ENCODE results near the gene NUP107.

NUP107 gene

GRCh38 chr12:68641138-68641537 is 45.6 kb upstream of the NUP107 start:
- TF ChIP-seq CTCF (IDR thresholded peaks at IDR 0.05), result no peak
- no peaks in the 10 kb centered on the region for H3K27me3 ChIP-seq
- H3K4me1 ChIP-seq, result peaks cover 0 to 92% (median 29%) of the 10 kb centered on the region in 4 donors
- no peak overlapping the region for H3K27ac ChIP-seq
- H3K9me3 ChIP-seq, result no peaks in the 10 kb centered on the region
- H3K36me3 ChIP-seq, result no peaks in the 10 kb centered on the region
- DNase-seq, result no peak
- intact Hi-C loops (cut with DNase I; ENCODE audit: low total_unique reads), result no loop called here
- H3K4me3 ChIP-seq, result no peak overlapping the region

- H3K36me3 ChIP-seq, result peaks cover 11 to 17% (median 15%) of the 10 kb centered on the region in 3 donors
- intact Hi-C loops (cut with DNase I; ENCODE audit: low total_unique reads), result no loop called here
- no peak overlapping the region for H3K4me3 ChIP-seq
- no peak for TF ChIP-seq CTCF (IDR thresholded peaks at IDR 0.05)
- peaks cover 0 to 86% (median 7%) of the 10 kb centered on the region in 4 donors for H3K4me1 ChIP-seq
- no peaks in the 10 kb centered on the region for H3K27me3 ChIP-seq
- H3K27ac ChIP-seq, result no peak overlapping the region
- no peaks in the 10 kb centered on the region for H3K9me3 ChIP-seq
- no peak for DNase-seq
Observed at GRCh38 chr12:68646484-68646883, 40.3 kb upstream of the NUP107 start.

GRCh38 chr12:68647507-68647906 is 39.3 kb upstream of the NUP107 start:
- intact Hi-C loops (cut with DNase I; ENCODE audit: low total_unique reads), result no loop called here
- TF ChIP-seq CTCF (IDR thresholded peaks at IDR 0.05), result no peak
- H3K27me3 ChIP-seq, result no peaks in the 10 kb centered on the region
- H3K27ac ChIP-seq, result no peak overlapping the region
- peaks cover 0 to 78% (median 5%) of the 10 kb centered on the region in 4 donors for H3K4me1 ChIP-seq
- no peak for DNase-seq
- H3K9me3 ChIP-seq, result no peaks in the 10 kb centered on the region
- peaks cover 20 to 25% (median 22%) of the 10 kb centered on the region in 3 donors for H3K36me3 ChIP-seq
- no peak overlapping the region for H3K4me3 ChIP-seq

- Histone ChIP-seq H3K9me3 (no peaks in the 10 kb centered on the region), H3K27me3 (no peaks in the 10 kb centered on the region), H3K27ac (no peak overlapping the region), H3K36me3 (peaks cover 27 to 31% (median 29%) of the 10 kb centered on the region in 3 donors), H3K4me3 (no peak overlapping the region), H3K4me1 (peaks cover 0 to 72% (median 5%) of the 10 kb centered on the region in 4 donors)
- no peak for DNase-seq
- intact Hi-C loops (cut with DNase I; ENCODE audit: low total_unique reads), result no loop called here
- no peak for TF ChIP-seq CTCF (IDR thresholded peaks at IDR 0.05)
Observed at GRCh38 chr12:68648179-68648578, 38.6 kb upstream of the NUP107 start.

- intact Hi-C loops (cut with DNase I; ENCODE audit: low total_unique reads), result no loop called here
- TF ChIP-seq CTCF (IDR thresholded peaks at IDR 0.05), result peak; percentile 9 to 17
- Histone ChIP-seq H3K4me1 (peaks cover 0 to 17% (median 3%) of the 10 kb centered on the region in 4 donors), H3K36me3 (peaks cover 6 to 17% (median 12%) of the 10 kb centered on the region in 3 donors), H3K27ac (no peak overlapping the region), H3K27me3 (no peaks in the 10 kb centered on the region), H3K9me3 (no peaks in the 10 kb centered on the region), H3K4me3 (no peak overlapping the region)
- no peak for DNase-seq
Observed at GRCh38 chr12:68665016-68665569, 21.7 kb upstream of the NUP107 start.
